GM23338 (cell line): Measurements from ENCODE around the gene SH3BP5. TPM values are rescaled to one million over a fixed set of nuclear protein-coding genes. Genes with fewer than 3 reads are reported as not detected.

Experiments used
- ATAC-seq: fragments of 200-7000 bp; cut with Tn5 transposase; 3 replicates; pipeline ENCODE4 v1.9.1; 2020
- DNase-seq: peaks from one replicate; pipeline ENCODE4 v3.0.0-alpha.2; 2015; ENCODE audit warnings: low spot score
- H2AFZ ChIP-seq: fragments of 200-600 bp; sonication (generic); 2 replicates; pipeline ENCODE4 v1.8.0; 2016; ENCODE audit warnings: antibody characterized with exemption, mild to moderate bottlenecking, moderate library complexity
- H3F3A ChIP-seq: fragments of 200-600 bp; sonication (generic); replicated peaks from 2 replicates; pipeline ENCODE4 v1.8.0; 2017; ENCODE audit warnings: antibody characterized with exemption, mixed run types, low read depth
- H3K27ac ChIP-seq: fragments of 200-600 bp; sonication (generic); 2 replicates; pipeline ENCODE4 v1.6.1; 2016; ENCODE audit warnings: low read depth
- H3K27me3 ChIP-seq: fragments of 200-600 bp; sonication (generic); 2 replicates; pipeline ENCODE4 v1.8.0; 2016; ENCODE audit warnings: mild to moderate bottlenecking, mixed run types, moderate library complexity; ENCODE audit not compliant: insufficient read depth
- H3K36me3 ChIP-seq: fragments of 200-600 bp; sonication (generic); 2 replicates; pipeline ENCODE4 v1.8.0; 2016; ENCODE audit warnings: mild to moderate bottlenecking; ENCODE audit not compliant: insufficient read depth
- H3K4me1 ChIP-seq: fragments of 200-600 bp; sonication (generic); 2 replicates; pipeline ENCODE4 v1.8.0; 2016; ENCODE audit warnings: mild to moderate bottlenecking, moderate library complexity; ENCODE audit not compliant: insufficient read depth
- H3K4me2 ChIP-seq: fragments of 200-600 bp; sonication (generic); 2 replicates; pipeline ENCODE4 v1.7.1; 2017; ENCODE audit warnings: mixed run types
- H3K4me3 ChIP-seq: fragments of 200-600 bp; sonication (generic); 2 replicates; pipeline ENCODE4 v1.6.1; 2016; ENCODE audit warnings: mixed run types
- H3K79me2 ChIP-seq: fragments of 200-600 bp; sonication (generic); replicated peaks from 2 replicates; pipeline ENCODE4 v1.8.0; 2017; ENCODE audit warnings: mild to moderate bottlenecking; ENCODE audit not compliant: insufficient read depth
- H3K9me2 ChIP-seq: fragments of 200-600 bp; sonication (generic); 2 replicates; pipeline ENCODE4 v1.8.0; 2017; ENCODE audit not compliant: insufficient read depth
- H4K20me1 ChIP-seq: fragments of 200-600 bp; sonication (generic); replicated peaks from 2 replicates; pipeline ENCODE4 v1.8.0; 2017; ENCODE audit warnings: mild to moderate bottlenecking; ENCODE audit not compliant: insufficient read depth
- H3K27ac Mint-ChIP-seq: 2 replicates; pipeline ENCODE4 v1.8.0; 2020; ENCODE audit warnings: inconsistent platforms, mild to moderate bottlenecking, moderate library complexity, mixed read lengths
- H3K27me3 Mint-ChIP-seq: 3 replicates; pipeline ENCODE4 v1.8.0; 2022; ENCODE audit warnings: low read depth, mild to moderate bottlenecking, moderate library complexity, mixed read lengths, inconsistent platforms; ENCODE audit not compliant: insufficient read depth, poor library complexity
- H3K36me3 Mint-ChIP-seq: 3 replicates; pipeline ENCODE4 v1.8.0; 2021; ENCODE audit warnings: low read depth, mild to moderate bottlenecking, inconsistent platforms, moderate library complexity, mixed read lengths
- H3K4me1 Mint-ChIP-seq: 3 replicates; pipeline ENCODE4 v1.8.0; 2020; ENCODE audit warnings: mild to moderate bottlenecking, inconsistent platforms, mixed read lengths
- H3K4me3 Mint-ChIP-seq: 3 replicates; pipeline ENCODE4 v1.8.0; 2021; ENCODE audit warnings: moderate library complexity, mild to moderate bottlenecking, inconsistent platforms, mixed read lengths
- H3K9me3 Mint-ChIP-seq: 3 replicates; pipeline ENCODE4 v1.8.0; 2020; ENCODE audit warnings: moderate library complexity, mild to moderate bottlenecking, inconsistent platforms, mixed read lengths
- CREB1 ChIP-seq: fragments of 250-450 bp; sonication (Bioruptor Pico); IDR thresholded peaks from 2 replicates; pipeline ENCODE4 v1.5.0; 2020; ENCODE audit warnings: low read depth, mild to moderate bottlenecking, moderate library complexity
- EZH2 ChIP-seq: fragments of 200-600 bp; sonication (generic); IDR thresholded peaks from one replicate; pipeline ENCODE4 v1.8.0; 2017; ENCODE audit warnings: antibody characterized with exemption, mild to moderate bottlenecking, low read depth; ENCODE audit not compliant: unreplicated experiment
- EZH2phosphoT487 ChIP-seq: fragments of 200-600 bp; sonication (generic); IDR thresholded peaks from one replicate; pipeline ENCODE4 v1.8.1; 2018; ENCODE audit warnings: antibody characterized with exemption; ENCODE audit not compliant: unreplicated experiment
- JUNB ChIP-seq: IDR thresholded peaks from one replicate; pipeline ENCODE4 v1.6.1; 2016; ENCODE audit warnings: antibody characterized with exemption; ENCODE audit not compliant: unreplicated experiment
- NANOG ChIP-seq: IDR thresholded peaks from 2 replicates; pipeline ENCODE4 v1.6.1; 2016; ENCODE audit warnings: antibody characterized with exemption, borderline replicate concordance
- POLR2AphosphoS5 ChIP-seq: IDR thresholded peaks from 2 replicates; pipeline ENCODE4 v1.6.1; 2016; ENCODE audit warnings: antibody characterized with exemption, low read depth
- ZNF114 ChIP-seq: fragments of 250-450 bp; sonication (Bioruptor Pico); IDR thresholded peaks from 2 replicates; pipeline ENCODE4 v1.5.0; 2020; ENCODE audit warnings: mild to moderate bottlenecking, moderate library complexity
- ZNF331 ChIP-seq: fragments of 250-450 bp; sonication (Bioruptor Pico); IDR thresholded peaks from 2 replicates; pipeline ENCODE4 v1.5.0; 2020; ENCODE audit warnings: low read depth, mild to moderate bottlenecking, moderate library complexity
- polyA plus RNA-seq: library from polyadenylated mRNA; unstranded; fragments of >200 nt; fragmentation: Nextera tagmentation; extraction: Ambion mirVana; gene quantifications from 2 replicates; pipeline ENCODE4 v1.2.1, GENCODE V29; 2016
- total RNA-seq: library from RNA; depleted of rRNA; stranded (reverse); fragments of >200 nt; shearing (Covaris generic); gene quantifications from 2 replicates; pipeline ENCODE4 v1.2.3, GENCODE V29; 2014
- TF ChIP-seq, protein P1 (sequence below): IDR thresholded peaks from 2 replicates; pipeline ENCODE4 v1.6.1; 2016; ENCODE audit warnings: antibody characterized with exemption
- TF ChIP-seq, protein P2 (sequence below): IDR thresholded peaks from one replicate; pipeline ENCODE4 v1.6.1; 2018; ENCODE audit warnings: antibody characterized with exemption; ENCODE audit not compliant: unreplicated experiment
- TF ChIP-seq, protein P3 (sequence below): fragments of 250-450 bp; sonication (Bioruptor Pico); IDR thresholded peaks from 2 replicates; pipeline ENCODE4 v1.5.0; 2020; ENCODE audit warnings: mild to moderate bottlenecking, moderate library complexity

Gene SH3BP5
- total and polyA plus RNA-seq, 2 experiments from 2014 or later = 5.8 to 9.1 TPM

DNA sequence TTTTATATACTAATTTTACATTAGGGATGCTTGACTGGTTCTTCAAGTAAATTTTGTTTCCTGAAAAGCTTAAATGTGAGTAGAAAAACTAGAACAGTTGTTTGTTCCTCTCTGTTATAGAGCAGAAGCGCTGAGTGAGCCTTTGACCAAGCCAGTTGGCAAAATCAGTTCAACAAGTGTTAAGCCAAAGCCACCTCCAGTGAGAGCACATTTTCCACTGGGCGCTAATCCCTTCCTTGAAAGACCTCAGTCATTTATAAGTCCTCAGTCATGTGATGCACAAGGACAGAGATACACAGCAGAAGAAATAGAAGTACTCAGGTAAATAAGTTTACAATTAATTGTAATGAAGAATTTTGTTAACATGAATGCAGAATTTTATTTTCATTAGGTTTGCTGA lies 111.7 kb downstream of the SH3BP5 start (continued):
- TF ChIP-seq, protein P1, sequence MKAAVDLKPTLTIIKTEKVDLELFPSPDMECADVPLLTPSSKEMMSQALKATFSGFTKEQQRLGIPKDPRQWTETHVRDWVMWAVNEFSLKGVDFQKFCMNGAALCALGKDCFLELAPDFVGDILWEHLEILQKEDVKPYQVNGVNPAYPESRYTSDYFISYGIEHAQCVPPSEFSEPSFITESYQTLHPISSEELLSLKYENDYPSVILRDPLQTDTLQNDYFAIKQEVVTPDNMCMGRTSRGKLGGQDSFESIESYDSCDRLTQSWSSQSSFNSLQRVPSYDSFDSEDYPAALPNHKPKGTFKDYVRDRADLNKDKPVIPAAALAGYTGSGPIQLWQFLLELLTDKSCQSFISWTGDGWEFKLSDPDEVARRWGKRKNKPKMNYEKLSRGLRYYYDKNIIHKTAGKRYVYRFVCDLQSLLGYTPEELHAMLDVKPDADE = no peak
- no peak for TF ChIP-seq CREB1 (CRISPR knock-in tag)
- no peak for TF ChIP-seq EZH2phosphoT487
- TF ChIP-seq, protein P2, sequence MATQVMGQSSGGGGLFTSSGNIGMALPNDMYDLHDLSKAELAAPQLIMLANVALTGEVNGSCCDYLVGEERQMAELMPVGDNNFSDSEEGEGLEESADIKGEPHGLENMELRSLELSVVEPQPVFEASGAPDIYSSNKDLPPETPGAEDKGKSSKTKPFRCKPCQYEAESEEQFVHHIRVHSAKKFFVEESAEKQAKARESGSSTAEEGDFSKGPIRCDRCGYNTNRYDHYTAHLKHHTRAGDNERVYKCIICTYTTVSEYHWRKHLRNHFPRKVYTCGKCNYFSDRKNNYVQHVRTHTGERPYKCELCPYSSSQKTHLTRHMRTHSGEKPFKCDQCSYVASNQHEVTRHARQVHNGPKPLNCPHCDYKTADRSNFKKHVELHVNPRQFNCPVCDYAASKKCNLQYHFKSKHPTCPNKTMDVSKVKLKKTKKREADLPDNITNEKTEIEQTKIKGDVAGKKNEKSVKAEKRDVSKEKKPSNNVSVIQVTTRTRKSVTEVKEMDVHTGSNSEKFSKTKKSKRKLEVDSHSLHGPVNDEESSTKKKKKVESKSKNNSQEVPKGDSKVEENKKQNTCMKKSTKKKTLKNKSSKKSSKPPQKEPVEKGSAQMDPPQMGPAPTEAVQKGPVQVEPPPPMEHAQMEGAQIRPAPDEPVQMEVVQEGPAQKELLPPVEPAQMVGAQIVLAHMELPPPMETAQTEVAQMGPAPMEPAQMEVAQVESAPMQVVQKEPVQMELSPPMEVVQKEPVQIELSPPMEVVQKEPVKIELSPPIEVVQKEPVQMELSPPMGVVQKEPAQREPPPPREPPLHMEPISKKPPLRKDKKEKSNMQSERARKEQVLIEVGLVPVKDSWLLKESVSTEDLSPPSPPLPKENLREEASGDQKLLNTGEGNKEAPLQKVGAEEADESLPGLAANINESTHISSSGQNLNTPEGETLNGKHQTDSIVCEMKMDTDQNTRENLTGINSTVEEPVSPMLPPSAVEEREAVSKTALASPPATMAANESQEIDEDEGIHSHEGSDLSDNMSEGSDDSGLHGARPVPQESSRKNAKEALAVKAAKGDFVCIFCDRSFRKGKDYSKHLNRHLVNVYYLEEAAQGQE = no peak
- TF ChIP-seq NANOG = no peak

DNA sequence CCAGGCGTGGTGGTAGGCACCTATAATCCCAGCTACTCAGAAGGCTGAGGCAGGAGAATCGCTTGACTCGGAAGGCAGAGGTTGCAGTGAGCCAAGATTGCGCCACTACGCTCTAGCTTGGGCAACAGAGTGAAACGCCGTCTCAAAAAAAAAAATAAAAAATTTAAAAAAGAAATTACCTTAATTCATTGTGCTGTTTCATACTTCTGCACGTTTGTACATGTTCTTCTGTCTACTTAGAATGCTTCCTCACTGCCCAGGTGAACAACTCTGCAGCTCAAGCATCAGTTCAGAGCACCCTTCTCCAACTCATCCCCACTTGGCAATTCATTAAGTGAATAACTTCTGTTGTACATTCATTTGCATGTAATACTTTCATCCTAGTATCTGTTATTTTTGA lies 112.3 kb downstream of the SH3BP5 start:
- H3K36me3 ChIP-seq = peaks cover 29% of the 10 kb centered on the region
- H3K4me1 Mint-ChIP-seq = peaks cover 7% of the 10 kb centered on the region; the same call in 2 of the 3 replicates
- TF ChIP-seq EZH2 = no peak
- no peak for TF ChIP-seq ZNF114 (CRISPR knock-in tag)
- no peak for TF ChIP-seq EZH2phosphoT487
- no peak for TF ChIP-seq CREB1 (CRISPR knock-in tag)
- TF ChIP-seq ZNF331 (CRISPR knock-in tag) = no peak
- TF ChIP-seq JUNB = no peak
- no peak for TF ChIP-seq POLR2AphosphoS5
- TF ChIP-seq, protein P2 = no peak
- TF ChIP-seq, protein P3, sequence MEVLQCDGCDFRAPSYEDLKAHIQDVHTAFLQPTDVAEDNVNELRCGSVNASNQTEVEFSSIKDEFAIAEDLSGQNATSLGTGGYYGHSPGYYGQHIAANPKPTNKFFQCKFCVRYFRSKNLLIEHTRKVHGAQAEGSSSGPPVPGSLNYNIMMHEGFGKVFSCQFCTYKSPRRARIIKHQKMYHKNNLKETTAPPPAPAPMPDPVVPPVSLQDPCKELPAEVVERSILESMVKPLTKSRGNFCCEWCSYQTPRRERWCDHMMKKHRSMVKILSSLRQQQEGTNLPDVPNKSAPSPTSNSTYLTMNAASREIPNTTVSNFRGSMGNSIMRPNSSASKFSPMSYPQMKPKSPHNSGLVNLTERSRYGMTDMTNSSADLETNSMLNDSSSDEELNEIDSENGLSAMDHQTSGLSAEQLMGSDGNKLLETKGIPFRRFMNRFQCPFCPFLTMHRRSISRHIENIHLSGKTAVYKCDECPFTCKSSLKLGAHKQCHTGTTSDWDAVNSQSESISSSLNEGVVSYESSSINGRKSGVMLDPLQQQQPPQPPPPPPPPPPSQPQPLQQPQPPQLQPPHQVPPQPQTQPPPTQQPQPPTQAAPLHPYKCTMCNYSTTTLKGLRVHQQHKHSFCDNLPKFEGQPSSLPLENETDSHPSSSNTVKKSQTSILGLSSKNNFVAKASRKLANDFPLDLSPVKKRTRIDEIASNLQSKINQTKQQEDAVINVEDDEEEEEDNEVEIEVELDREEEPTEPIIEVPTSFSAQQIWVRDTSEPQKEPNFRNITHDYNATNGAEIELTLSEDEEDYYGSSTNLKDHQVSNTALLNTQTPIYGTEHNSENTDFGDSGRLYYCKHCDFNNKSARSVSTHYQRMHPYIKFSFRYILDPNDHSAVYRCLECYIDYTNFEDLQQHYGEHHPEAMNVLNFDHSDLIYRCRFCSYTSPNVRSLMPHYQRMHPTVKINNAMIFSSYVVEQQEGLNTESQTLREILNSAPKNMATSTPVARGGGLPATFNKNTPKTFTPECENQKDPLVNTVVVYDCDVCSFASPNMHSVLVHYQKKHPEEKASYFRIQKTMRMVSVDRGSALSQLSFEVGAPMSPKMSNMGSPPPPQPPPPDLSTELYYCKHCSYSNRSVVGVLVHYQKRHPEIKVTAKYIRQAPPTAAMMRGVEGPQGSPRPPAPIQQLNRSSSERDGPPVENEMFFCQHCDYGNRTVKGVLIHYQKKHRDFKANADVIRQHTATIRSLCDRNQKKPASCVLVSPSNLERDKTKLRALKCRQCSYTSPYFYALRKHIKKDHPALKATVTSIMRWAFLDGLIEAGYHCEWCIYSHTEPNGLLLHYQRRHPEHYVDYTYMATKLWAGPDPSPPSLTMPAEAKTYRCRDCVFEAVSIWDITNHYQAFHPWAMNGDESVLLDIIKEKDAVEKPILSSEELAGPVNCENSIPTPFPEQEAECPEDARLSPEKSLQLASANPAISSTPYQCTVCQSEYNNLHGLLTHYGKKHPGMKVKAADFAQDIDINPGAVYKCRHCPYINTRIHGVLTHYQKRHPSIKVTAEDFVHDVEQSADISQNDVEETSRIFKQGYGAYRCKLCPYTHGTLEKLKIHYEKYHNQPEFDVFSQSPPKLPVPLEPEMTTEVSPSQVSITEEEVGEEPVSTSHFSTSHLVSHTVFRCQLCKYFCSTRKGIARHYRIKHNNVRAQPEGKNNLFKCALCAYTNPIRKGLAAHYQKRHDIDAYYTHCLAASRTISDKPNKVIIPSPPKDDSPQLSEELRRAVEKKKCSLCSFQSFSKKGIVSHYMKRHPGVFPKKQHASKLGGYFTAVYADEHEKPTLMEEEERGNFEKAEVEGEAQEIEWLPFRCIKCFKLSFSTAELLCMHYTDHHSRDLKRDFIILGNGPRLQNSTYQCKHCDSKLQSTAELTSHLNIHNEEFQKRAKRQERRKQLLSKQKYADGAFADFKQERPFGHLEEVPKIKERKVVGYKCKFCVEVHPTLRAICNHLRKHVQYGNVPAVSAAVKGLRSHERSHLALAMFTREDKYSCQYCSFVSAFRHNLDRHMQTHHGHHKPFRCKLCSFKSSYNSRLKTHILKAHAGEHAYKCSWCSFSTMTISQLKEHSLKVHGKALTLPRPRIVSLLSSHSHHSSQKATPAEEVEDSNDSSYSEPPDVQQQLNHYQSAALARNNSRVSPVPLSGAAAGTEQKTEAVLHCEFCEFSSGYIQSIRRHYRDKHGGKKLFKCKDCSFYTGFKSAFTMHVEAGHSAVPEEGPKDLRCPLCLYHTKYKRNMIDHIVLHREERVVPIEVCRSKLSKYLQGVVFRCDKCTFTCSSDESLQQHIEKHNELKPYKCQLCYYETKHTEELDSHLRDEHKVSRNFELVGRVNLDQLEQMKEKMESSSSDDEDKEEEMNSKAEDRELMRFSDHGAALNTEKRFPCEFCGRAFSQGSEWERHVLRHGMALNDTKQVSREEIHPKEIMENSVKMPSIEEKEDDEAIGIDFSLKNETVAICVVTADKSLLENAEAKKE (CRISPR knock-in tag) = no peak

More for the DNA sequence above, 112.3 kb downstream of the SH3BP5 start:
- peaks cover 31% of the 10 kb centered on the region for H3K36me3 Mint-ChIP-seq
- Histone ChIP-seq H3F3A (no peaks in the 10 kb centered on the region), H3K79me2 (no peaks in the 10 kb centered on the region), H3K4me2 (no peak overlapping the region), H3K27me3 (no peaks in the 10 kb centered on the region), H3K27ac (no peak overlapping the region), H3K4me1 (no peaks in the 10 kb centered on the region), H4K20me1 (no peaks in the 10 kb centered on the region; the same call in 1 of the 2 replicates), H2AFZ (no peak overlapping the region), H3K4me3 (no peak overlapping the region), H3K9me2 (no peaks in the 10 kb centered on the region)
- H3K4me3 Mint-ChIP-seq = no peak overlapping the region
- H3K9me3 Mint-ChIP-seq = no peaks in the 10 kb centered on the region
- no peak for ATAC-seq
- no peak overlapping the region for H3K27ac Mint-ChIP-seq
- DNase-seq = no peak
- H3K27me3 Mint-ChIP-seq = no peaks in the 10 kb centered on the region
